ENCODE measurements around the gene SCGB1C1.

DNA sequence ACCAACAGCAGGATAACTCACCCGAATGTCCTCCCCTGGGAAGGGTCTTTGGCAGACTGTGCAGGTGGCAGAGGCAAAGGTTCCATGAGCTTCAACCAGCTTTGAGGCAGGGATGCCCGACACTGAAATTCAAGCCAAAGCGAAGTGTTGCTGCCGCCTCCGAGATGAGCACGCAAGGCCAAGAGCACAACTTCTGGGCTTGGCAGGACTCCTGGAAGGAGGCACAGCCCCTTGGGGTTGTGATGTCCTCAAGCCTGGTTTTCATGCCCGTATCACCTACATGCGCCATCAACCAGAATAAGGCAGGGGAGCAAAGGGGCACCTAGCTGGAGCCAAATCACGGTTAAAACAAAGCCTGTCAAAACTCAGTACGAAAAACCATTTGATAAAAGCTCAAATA, 37.6 kb downstream of the SCGB1C1 start:
- TF ChIP-seq, protein P1, sequence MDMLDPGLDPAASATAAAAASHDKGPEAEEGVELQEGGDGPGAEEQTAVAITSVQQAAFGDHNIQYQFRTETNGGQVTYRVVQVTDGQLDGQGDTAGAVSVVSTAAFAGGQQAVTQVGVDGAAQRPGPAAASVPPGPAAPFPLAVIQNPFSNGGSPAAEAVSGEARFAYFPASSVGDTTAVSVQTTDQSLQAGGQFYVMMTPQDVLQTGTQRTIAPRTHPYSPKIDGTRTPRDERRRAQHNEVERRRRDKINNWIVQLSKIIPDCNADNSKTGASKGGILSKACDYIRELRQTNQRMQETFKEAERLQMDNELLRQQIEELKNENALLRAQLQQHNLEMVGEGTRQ (IDR thresholded peaks at IDR 0.05; ENCODE audit: borderline replicate concordance, low read depth, low read length) = no peak
- TF ChIP-seq YY1 (IDR thresholded peaks at IDR 0.05; ENCODE audit: low read depth, low read length) (no peak), CHD2 (IDR thresholded peaks at IDR 0.05; ENCODE audit: borderline replicate concordance, low read depth, low read length) (no peak), TCF12 (IDR thresholded peaks at IDR 0.05; ENCODE audit: low read depth, low read length) (no peak), SREBF1 (IDR thresholded peaks at IDR 0.05; ENCODE audit: low read length) (no peak), EZH2 (IDR thresholded peaks at IDR 0.05; ENCODE audit: borderline replicate concordance, control insufficient read depth, low read depth, low read length) (no peak), JUND (IDR thresholded peaks at IDR 0.05; ENCODE audit: low read depth, low read length) (no peak), TCF3 (IDR thresholded peaks at IDR 0.05; ENCODE audit: borderline replicate concordance, insufficient read depth, low read depth, low read length) (no peak)
- TF ChIP-seq, protein P2, sequence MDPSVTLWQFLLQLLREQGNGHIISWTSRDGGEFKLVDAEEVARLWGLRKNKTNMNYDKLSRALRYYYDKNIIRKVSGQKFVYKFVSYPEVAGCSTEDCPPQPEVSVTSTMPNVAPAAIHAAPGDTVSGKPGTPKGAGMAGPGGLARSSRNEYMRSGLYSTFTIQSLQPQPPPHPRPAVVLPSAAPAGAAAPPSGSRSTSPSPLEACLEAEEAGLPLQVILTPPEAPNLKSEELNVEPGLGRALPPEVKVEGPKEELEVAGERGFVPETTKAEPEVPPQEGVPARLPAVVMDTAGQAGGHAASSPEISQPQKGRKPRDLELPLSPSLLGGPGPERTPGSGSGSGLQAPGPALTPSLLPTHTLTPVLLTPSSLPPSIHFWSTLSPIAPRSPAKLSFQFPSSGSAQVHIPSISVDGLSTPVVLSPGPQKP (IDR thresholded peaks at IDR 0.05; ENCODE audit: low read depth, low read length) = no peak
